D341Med (cell line): ENCODE data around the gene FBXL2.
A peak's percentile ranks its signal among the peaks of the same experiment; 100 is the strongest.
"Not testable (repeated sequence)": the region's sequence is repeated elsewhere in the genome, so short reads cannot be mapped to it uniquely, and the experiment has no call there.

Experiments
- DNase-seq: peaks from one replicate; pipeline ENCODE4 v3.0.0; 2012; ENCODE audit warnings: low spot score

The FBXL2 gene

DNA sequence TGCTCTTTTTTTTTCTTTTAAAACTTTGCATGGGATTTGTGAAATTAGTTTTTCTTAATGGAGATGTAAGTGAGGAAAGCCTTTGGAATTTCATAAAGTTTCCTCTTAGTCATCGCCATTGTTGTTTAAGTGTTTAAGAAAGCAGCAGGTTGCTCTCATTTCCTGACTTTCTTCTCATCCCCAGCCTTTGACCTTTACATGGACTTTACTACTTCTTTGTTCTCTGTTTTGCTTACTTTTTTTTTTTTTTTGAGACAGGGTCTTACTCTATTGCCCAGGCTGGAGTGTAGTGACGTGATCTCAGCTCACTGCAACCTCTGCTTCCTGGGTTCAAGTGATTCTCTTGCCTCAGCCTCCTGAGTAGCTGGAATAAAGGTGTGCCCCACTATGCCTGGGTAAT, 38.6 kb downstream of the FBXL2 start:
- DNase-seq, result no peak

DNA sequence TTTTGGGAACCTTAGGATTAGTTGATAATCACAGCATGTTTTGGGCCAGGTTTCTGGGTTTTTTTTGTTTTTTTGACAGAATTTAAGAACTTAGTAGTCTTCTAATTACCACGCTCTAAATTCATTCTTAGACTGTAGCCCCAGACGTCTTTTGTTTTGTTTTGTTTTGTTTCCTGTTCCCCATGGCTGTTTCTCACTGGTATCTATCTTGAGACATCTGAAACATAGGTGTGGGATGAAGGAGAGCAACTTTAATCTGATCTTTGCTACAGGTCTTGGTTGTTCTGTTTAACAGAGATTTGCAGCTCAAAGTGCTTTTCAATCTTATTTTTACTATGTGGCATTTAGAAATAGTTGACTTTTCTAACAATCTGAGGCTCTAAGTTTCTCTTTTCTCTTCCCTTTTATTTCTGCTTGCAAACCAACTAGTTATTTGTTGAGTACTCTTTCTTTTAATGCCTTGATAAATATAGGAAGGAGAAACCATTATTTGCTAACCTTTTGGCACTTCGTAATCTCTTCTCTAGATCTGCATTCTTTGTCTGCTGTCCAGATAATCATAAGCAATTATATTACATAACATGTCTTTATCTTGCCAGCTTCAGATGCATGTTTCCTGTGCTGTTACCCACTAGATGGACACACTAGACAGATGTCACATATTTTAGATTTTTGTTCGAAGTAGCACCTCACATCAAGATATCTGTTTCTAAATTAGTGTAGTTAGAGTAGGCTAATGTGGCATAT, 40.9 kb downstream of the FBXL2 start:
- DNase-seq, result no peak

DNA sequence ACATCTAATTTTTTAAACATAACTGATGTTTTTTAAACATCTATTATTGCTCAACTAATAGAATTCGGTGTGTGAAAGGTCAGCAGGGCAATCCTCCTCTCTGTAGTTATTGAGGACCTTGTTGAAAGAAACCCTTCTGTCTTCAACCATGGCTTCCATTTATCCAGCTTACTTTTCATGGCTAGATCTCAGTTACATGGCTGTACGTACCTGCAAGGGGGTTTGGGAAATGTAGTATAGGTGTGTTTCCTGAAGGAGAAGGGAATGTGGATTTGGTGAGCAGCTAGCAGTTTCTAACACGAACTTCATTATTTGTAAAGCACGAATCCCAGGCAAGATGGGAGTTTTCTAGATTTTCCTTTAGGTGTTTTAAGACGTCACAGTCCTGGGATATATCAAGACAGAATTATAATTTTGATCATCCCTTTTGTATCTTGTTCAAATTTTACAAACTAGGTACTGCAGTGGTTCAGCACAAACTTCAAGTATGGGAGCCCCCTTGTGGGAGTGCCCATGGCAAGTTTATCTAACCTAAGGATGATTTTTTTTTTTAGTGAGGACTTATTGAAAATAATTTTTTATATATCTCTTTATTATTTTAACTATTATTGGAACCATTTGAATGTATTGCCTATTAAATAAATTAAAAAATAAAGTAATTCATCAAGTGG, 41.6 kb downstream of the FBXL2 start:
- DNase-seq, result no peak

DNA sequence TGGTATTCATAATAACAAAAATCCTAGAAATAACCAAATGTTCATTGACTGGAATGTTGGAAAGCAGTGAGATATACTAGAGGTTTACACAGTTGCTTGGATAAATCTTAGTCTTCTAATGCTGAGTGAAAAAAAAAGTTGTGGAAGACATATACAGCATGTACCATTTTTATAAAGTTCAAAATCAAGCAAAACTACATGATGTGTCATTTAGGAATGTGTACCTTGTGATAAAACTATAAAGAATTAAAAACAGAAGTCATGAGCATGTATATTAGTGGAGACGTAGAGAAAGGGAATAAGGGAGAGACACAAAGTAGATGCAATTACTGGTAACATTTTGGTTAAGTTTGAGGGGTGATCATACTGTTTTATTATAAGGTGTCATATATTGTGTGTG, 45.2 kb downstream of the FBXL2 start:
- DNase-seq, result no peak

DNA sequence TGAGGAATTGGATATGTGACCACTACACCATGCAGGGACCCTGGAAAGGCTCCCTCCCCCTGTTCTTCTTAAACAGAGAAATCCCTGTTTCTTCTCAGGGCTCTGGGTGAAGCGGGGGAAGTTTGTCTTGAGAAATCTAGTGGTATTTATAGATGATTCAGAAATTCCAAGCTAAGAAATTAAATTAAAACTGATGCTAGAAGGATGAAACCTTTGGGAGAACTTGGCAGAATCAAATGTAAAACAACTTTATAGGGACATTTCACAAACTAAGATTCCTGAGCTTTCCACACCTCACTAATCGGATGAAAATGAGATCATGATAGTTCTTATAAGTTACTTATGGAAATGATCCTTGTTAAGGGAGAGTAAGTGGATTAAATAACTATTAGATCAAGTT, 54.2 kb downstream of the FBXL2 start:
- DNase-seq, result peak; percentile 26

DNA sequence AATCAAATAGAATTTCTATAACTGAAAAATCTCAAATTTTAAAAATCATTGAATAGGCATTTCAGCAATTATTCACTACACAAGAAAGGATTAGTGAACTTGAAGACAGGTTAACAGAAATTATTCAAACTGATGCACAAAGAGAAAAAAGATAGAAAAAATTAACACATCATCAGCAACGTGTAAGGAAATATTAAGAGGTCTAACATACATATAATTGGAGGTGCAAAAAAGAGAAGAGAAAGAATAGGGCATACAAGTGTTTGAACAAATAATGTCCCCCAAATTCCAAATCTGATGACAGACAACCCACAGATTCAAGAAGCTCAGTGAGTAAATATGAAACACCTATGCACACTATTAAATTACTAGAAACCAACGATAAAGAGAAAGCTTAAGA, 57.1 kb downstream of the FBXL2 start:
- no peak for DNase-seq

DNA sequence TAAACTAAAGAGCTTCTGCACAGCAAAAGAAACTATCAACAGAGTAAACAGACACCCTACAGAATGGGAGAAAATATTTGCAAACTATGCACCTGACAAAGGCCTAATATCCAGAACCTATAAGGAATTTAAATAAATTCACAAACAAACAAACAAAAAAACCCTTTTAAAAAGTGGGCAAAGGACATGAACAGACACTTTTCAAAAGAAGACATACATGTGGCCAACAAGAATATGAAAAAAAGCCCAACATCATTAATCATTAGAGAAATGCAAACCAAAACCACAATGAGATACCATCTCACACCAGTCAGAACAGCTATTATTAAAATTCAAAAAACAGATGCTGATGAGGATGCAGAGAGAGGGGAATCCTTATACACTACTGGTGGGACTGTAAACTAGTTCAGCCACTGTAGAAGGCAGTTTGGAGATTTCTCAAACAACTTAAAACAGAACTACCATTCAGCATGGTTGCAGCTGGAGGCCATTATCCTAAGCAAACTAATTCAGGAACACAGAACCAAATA, 61.8 kb downstream of the FBXL2 start:
- DNase-seq, result not testable (repeated sequence)

DNA sequence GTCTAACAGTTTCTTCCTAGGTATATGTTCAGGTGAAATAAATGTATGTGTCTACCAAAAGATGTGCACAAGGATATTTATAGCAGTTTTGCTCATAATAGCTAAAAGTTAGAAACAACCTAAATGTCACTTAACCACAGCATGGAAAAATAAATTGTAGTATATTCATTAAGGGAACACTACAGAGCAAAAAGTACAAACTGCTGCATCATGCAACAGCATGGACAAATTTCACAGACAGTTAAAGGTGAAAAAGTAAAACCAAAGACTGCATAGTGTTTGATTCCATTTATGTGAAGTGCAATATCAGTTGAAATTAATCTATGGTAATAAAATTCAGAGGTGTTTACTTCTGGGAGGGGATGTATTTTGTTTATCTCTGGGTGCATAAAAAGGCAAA, 62.5 kb downstream of the FBXL2 start:
- DNase-seq, result no peak

DNA sequence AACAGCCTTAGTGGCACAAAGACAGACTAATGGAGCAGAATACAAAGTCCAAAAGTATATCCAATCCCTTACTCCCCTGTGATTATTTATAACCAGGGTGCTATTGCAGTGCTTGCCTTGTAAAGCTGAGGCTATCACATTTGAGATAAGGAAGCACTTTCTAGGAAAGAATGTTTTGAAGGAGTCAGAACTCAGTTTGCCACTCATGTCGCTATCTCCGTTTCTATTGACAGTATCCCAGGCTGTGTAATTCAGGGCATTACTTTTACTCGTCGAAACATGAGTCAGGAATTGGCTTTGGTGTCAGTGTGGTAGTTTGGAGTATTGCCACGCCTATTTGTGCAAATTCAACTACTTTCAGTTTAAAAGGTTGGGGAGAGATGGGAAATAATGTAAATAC, 78.4 kb downstream of the FBXL2 start:
- DNase-seq, result no peak

DNA sequence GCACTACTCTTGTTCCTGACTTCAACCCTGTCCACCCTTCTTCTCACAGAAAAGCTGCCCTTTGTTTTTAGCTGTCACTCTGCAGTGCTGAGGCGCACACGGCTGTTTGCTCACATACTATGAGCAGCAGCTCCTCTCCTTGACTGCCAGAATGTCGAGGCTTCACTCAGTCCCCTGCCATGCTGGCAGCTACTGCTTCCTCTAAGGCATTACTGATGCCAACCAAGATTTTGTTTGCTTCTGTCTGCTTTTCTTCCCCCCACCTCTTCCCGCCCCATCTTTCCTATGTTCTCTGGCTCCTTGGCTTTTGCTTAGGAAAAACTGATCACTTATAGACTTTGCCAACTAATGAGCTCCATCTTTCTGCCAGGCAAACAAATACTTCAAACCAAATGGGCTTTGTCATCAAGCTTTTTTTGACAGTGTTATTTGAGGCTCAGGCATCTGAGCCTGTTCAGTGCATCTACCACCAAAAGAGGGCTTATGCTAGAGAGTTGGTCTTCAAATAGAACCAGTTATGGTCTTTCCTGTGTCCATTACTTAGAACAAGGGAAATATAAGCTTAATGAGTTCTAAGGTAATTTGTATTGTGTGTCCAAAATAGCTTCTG, 81.0 kb downstream of the FBXL2 start:
- DNase-seq, result no peak

DNA sequence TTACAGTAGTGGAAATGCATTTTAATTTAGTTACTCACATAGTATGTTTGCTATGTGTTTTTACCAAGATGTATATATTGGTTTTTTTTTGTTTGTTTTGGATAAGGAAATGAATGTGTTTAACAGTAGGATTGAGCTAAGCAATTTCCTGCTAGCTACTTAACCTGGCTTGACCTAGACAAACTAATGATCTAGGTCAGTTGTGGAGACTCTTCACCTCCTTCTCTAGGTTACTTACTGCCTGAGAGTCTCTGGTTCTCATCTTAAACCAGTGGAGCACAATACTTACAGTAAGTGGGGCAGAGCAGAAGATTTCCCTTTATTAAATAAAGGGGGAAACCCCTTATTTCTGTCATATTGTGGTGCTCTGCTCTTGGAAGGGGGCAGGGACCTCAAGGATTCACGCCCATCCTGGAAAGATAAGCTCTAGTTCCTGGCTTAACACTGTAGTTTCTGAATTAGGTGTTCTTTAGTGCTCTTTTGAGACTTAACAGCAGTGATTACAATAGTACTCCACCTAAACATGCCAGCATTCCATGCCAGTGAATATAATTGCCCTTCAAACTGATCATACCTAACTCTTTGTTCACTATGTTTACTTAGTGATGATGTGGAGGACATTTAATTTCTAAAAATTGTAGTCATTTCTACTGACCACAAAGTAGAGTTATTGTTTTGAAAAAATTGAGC, 83.0 kb downstream of the FBXL2 start:
- no peak for DNase-seq

DNA sequence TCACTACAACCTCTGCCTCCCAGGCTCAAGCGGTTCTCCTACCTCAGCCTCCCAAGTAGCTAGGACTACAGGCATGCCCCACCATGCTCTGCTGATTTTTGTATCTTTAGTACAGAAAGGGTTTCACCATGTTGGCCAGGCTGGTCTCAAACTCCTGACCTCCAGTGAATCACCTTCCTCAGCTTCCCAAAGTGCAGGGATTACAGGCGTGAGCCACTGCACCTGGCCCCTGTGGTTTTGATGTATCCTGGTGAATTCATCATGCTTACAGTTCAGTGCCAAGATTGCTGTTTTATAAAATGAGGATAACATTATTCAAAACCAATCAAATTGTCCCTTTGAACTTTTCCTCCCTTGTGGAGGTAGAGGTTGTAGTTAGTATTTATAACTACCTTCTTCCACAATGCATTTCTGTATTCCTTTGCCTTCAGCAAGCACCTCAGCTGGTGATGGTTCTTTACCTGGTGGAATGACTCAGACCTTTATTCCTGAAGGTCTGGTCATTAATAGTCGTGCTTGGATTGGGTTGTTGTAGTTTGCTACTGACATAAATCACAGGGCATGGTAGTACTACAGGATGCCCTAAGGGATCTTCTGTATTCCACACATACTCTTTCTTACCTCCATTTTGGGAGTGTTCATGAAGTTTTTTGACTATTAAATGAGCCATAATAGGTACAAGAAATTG, 86.0 kb downstream of the FBXL2 start:
- DNase-seq, result no peak

DNA sequence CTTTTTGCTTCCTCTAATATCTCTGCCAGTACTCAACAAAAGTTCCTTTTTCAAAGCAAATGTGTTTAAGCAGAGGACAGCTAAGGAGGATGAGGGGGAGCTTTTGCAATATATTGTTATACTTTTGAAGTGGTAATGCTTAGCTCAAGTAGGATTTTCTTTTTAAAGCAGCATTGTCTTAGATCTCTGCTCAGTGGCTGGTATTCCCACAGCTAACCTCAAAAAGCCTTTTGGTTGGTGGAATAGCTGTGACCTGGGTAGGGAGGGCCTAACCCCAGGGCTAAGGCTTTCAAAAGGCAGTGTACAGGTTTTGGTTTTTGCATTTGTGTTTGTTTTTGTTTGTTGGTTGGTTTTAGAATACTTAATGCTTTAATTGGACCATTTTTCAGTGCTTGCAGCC, 86.8 kb downstream of the FBXL2 start:
- no peak for DNase-seq

DNA sequence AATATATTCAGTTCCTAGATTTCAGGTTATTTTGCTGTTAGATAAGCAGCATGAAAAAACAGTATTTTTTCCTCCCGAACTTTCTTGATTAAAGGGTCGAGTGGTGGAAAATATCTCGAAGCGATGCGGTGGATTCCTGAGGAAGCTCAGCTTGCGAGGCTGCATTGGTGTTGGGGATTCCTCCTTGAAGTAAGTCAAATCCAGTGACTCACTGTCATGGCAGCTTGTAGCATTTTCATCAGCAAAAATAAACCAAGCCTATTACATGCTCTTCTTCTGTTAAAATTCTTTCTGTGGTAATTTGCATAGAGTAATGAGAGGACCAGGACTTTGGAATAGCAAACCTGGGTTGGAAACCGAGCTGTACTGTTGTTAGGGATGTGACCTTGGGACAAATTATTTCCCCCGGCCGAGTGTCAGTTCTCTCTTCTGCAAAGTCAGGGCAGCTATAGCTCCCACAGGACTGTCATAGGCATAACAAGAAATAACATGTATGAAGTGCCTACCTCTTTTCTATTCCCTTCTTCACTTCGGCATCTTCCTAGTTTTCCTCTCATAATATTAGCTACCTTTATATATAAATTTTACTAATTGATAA, 87.4 kb downstream of the FBXL2 start:
- DNase-seq, result no peak

DNA sequence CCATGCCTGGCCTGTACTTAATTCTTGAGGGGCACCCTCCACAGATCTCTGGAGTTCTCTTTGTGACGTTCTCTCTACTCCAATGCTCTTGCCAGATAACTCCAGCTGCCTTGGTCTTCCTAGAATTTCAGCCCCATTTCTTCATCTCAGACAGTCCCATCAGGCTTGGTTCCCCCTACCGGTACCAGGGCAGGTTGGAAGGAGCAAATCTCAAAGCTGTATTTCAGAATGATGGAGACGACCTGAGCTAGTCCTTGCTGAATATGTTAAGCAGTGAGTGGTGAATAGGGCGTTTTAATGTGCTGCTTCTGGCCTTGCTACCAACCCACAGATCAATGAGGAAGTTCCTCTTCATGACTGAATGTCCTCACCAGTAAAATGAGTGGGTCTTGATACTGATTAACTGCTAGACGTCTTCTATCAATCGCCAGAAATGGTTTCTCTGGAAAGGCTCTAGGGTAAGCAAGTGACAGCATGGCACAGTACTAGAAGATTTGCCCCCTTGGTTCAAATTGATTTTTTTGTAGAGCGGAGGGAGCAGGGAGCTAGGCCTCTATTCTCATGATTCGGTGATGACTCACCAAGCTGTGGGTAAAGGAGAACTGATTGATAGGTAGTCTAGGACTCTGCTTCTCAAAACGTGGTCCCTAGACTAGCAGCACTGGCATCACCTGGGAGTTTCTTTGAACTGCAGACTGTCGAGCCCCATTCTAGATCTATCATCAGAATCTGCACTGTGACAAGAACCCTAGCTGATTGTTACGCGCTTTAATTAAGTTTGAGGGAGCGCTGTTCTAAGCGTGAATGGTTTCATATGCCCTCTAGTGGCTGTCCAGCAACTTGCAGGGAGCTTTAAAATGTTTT, 95.2 kb downstream of the FBXL2 start:
- peak; percentile 65 for DNase-seq

DNA sequence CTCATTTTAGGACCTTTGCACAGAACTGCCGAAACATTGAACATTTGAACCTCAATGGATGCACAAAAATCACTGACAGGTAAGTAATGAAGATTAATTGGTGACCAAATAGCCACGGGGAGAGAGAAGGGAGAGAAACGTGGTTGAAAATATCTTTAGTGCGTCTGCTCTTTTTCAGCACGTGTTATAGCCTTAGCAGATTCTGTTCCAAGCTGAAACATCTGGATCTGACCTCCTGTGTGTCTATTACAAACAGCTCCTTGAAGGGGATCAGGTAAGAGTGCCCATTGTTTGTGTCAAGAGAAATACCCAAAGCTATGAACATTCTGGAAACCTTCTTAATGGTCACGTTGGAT, 95.8 kb downstream of the FBXL2 start:
- DNase-seq, result no peak

DNA sequence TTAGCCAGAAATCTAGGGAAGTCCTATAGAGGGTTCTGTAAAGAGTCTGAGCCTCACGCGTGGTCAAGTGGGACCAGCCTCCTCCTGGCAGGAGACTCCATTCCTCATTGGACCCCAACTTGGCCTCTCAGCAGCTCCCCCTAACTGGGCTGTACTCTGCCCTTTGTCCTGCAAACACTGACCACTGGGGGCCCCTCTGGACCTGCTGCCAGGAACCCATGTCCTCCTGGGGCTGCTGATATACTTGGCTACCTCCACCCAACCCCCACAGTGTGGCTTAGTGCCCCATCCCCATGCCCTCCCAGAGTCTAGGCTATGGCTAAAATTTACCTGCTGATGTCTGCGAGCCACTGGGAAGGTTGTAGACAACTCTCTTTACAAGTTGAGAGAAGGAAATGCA, 100.2 kb downstream of the FBXL2 start:
- no peak for DNase-seq

DNA sequence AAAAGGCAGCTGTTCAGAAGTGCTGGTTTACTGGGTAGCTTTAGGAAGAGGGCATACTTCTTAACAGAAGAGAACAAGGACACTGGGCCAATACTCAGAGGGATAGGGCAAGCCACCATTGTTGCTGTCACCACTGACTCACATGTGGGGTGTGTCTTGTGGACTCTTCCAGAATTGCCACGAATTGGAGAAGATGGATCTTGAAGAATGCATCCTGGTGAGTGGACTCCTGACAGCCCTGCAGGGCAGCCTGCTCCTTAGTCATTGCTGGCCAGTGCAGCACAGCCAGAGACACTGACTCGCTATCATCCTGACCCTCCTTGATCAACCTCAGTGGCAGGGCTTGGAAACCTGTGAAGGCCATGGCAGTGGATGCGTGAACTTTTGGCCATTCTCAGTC, 100.7 kb downstream of the FBXL2 start:
- no peak for DNase-seq

DNA sequence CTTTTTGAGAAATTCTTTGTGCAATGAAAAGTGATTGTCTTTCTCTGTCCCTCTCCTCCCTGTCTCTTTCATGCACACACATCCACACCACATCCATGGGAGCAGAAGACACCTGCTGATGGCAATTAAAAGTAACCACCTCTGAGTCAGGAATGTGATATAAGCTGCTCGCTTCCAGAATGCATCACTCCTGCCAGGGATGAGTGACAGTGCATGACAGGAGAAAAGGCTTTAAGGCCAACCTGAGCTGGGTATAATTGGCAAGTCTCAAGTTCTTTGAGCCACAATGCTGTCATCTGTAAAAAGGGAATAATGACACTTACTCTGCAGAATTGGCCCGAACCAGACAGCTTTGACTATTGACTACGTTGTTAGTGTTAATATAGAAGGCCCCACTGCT, 103.4 kb downstream of the FBXL2 start:
- DNase-seq, result no peak

DNA sequence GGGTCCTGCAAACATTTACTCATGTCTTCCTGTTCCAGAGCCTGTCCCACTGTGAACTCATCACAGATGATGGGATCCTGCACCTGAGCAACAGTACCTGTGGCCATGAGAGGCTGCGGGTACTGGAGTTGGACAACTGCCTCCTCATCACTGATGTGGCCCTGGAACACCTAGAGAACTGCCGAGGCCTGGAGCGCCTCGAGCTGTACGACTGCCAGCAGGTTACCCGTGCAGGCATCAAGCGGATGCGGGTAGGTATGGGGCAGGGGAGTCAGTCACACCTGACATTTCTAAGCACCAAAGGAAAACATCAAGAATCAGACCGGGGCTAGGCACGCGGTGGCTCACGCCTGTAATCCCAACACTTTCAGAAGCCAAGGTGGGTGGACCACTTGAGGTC, 106.7 kb downstream of the FBXL2 start:
- DNase-seq, result no peak

DNA sequence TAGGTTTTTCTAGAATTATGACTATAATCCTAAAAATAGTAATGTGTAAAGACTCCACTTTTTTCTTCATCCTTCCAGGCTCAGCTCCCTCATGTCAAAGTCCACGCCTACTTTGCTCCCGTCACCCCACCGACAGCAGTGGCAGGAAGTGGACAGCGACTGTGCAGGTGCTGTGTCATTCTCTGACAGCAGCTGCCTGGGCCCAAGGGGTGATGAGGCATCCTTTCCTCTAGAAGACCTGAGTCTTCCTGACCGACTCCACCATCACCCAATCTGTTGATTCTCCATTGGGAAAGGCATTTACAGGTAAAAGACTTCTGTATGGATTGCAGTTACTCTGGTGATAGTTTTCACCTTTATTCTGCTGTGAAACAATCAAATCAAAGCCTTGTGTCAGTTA, 108.2 kb downstream of the FBXL2 start:
- DNase-seq, result no peak
